ENCODE data around the gene MCM5. TPM values are rescaled to one million over a fixed set of nuclear protein-coding genes. Genes with fewer than 3 reads are reported as not detected.

Gene MCM5
- total RNA-seq, 2 donors from 2014 or later, result 155 to 179 TPM

DNA sequence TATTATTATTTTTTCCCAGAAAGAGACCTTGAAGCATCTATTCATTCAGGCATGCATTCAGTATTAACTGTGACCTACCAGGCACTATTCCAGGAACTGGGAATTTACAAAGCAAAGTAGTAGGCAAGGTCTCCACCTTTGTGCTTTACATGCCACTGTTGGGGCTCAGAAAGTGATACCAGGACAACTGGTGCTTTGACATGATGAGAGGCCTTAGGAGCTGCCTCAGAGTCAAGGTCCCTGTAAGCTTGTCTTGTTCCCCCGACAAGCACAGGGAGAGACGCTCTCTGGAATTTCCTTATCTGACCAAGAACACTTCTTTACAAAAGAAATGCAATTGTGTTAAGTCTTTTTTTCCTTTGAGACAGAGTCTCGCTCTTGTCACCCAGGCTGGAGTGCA, 21.3 kb upstream of the MCM5 start:
- peak; percentile 59 for DNase-seq
- H3K27ac Mint-ChIP-seq, result peak overlapping the region; percentile 91
- Histone ChIP-seq H3K4me1 (ENCODE audit: control insufficient read depth, insufficient read depth, low read length) (peaks cover 19% of the 10 kb centered on the region), H3K36me3 (ENCODE audit: control insufficient read depth, insufficient read depth, low read length) (peaks cover 4% of the 10 kb centered on the region), H3K9ac (ENCODE audit: extremely low read depth, low read length, poor library complexity, severe bottlenecking) (no peak overlapping the region), H3K4me3 (ENCODE audit: low read length) (no peak overlapping the region), H3K27me3 (ENCODE audit: control insufficient read depth, insufficient read depth, low read length, poor library complexity, severe bottlenecking) (peaks cover 10% of the 10 kb centered on the region), H3K27ac (ENCODE audit: low read depth, low read length) (no peak overlapping the region), H3K9me3 (ENCODE audit: control insufficient read depth, low read length) (no peaks in the 10 kb centered on the region)
- peaks cover 53% of the 10 kb centered on the region for H3K4me1 Mint-ChIP-seq
- TF ChIP-seq, protein P1, sequence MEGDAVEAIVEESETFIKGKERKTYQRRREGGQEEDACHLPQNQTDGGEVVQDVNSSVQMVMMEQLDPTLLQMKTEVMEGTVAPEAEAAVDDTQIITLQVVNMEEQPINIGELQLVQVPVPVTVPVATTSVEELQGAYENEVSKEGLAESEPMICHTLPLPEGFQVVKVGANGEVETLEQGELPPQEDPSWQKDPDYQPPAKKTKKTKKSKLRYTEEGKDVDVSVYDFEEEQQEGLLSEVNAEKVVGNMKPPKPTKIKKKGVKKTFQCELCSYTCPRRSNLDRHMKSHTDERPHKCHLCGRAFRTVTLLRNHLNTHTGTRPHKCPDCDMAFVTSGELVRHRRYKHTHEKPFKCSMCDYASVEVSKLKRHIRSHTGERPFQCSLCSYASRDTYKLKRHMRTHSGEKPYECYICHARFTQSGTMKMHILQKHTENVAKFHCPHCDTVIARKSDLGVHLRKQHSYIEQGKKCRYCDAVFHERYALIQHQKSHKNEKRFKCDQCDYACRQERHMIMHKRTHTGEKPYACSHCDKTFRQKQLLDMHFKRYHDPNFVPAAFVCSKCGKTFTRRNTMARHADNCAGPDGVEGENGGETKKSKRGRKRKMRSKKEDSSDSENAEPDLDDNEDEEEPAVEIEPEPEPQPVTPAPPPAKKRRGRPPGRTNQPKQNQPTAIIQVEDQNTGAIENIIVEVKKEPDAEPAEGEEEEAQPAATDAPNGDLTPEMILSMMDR (conservative IDR thresholded peaks at IDR 0.05), result no peak
- H3K27me3 Mint-ChIP-seq (ENCODE audit: insufficient read depth), result peaks cover 19% of the 10 kb centered on the region
- 72 to 82% methylated on average over 3 of the region's 3 CpGs for WGBS, 2 experiments (ENCODE audit: insufficient coverage in 1 of 2, insufficient read length in 1 of 2)
- no peaks in the 10 kb centered on the region for H3K9me3 Mint-ChIP-seq
- H3K4me3 Mint-ChIP-seq, result peak overlapping the region; percentile 56
- H3K36me3 Mint-ChIP-seq (ENCODE audit: low read depth), result peaks cover 7% of the 10 kb centered on the region

DNA sequence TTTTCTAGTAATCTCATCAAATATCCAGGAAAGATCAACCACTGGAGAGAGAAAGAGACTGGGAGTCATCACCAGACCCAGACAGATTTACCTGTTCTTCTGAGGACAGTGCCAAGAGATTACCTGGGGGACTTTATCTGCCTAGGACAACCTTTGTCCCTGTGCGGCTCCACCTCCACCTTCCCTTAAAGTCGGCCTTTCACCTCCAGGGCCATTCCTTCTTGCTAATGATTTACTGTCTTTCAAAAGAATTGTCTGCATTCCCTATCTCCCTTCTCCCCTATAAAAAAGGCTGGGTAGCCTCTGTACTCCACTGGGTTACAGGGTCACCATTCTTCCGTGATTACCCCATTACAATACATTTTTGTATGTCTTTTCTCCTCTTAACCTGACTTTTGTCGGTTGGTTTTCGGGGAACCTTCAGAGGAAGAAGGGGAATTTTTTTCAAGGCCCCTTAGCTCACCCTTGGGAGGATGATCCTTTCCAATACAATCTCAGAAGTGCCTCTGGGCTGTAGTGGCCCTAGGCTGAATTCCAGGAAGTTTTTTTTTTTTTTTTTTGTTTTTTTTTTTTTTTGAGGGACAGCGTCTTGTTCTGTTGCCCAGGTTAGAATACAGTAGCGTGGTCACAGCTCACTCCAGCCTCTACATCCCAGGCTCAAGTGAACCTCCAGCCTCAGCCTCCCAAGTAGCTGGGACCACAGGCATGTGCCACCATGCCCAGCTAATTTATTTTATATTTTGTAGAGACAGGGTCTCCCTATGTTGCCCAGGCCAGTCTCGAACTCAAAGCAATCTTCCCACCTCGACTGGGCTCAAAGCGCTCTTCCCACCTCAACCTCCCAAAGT, 20.6 kb upstream of the MCM5 start:
- H3K9ac ChIP-seq (ENCODE audit: extremely low read depth, low read length, poor library complexity, severe bottlenecking), result no peak overlapping the region
- Mint-ChIP-seq H3K27ac (peak overlapping the region; percentile 91), H3K9me3 (no peaks in the 10 kb centered on the region), H3K4me3 (peak overlapping the region; percentile 56), H3K36me3 (ENCODE audit: low read depth) (peaks cover 8% of the 10 kb centered on the region), H3K27me3 (ENCODE audit: insufficient read depth) (peaks cover 19% of the 10 kb centered on the region), H3K4me1 (peaks cover 53% of the 10 kb centered on the region)
- H3K27me3 ChIP-seq (ENCODE audit: control insufficient read depth, insufficient read depth, low read length, poor library complexity, severe bottlenecking), result peaks cover 10% of the 10 kb centered on the region
- 87% methylated on average over 5 to 10 of the region's 10 CpGs for WGBS, 2 experiments (ENCODE audit: insufficient coverage in 1 of 2, insufficient read length in 1 of 2)
- TF ChIP-seq, protein P1 (conservative IDR thresholded peaks at IDR 0.05), result no peak
- H3K4me3 ChIP-seq (ENCODE audit: low read length), result no peak overlapping the region
- H3K4me1 ChIP-seq (ENCODE audit: control insufficient read depth, insufficient read depth, low read length), result peaks cover 19% of the 10 kb centered on the region
- peaks cover 6% of the 10 kb centered on the region for H3K36me3 ChIP-seq (ENCODE audit: control insufficient read depth, insufficient read depth, low read length)
- peak; percentile 70 for DNase-seq
- H3K27ac ChIP-seq (ENCODE audit: low read depth, low read length), result peak overlapping the region; percentile 55
- no peaks in the 10 kb centered on the region for H3K9me3 ChIP-seq (ENCODE audit: control insufficient read depth, low read length)

DNA sequence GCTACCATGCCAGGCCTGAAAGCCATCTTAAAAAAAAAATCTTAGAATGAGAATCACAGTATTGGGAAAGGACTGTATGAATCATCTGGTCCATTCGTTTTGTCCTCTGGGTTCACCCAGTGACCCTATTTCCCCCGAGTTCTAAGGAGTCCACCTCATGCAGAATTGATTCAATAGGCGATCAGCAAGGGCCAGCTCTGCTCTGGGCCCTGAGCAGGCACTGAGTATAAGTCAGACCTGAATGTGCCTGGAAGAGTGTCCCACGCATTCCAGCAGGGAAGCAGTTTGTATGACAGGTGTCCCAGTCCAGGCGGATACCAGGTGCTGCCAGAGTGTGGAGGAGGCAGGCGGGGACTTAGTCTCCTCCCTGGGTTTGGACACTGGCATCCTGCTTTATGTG, 19.9 kb upstream of the MCM5 start:
- Mint-ChIP-seq H3K9me3 (no peaks in the 10 kb centered on the region), H3K4me3 (peak overlapping the region; percentile 56), H3K36me3 (ENCODE audit: low read depth) (peaks cover 11% of the 10 kb centered on the region), H3K27me3 (ENCODE audit: insufficient read depth) (peaks cover 19% of the 10 kb centered on the region), H3K27ac (peak overlapping the region; percentile 91), H3K4me1 (peaks cover 53% of the 10 kb centered on the region)
- no peak overlapping the region for H3K27ac ChIP-seq (ENCODE audit: low read depth, low read length)
- TF ChIP-seq, protein P1 (conservative IDR thresholded peaks at IDR 0.05), result no peak
- peaks cover 10% of the 10 kb centered on the region for H3K27me3 ChIP-seq (ENCODE audit: control insufficient read depth, insufficient read depth, low read length, poor library complexity, severe bottlenecking)
- DNase-seq, result no peak
- peaks cover 6% of the 10 kb centered on the region for H3K36me3 ChIP-seq (ENCODE audit: control insufficient read depth, insufficient read depth, low read length)
- WGBS, 2 experiments (ENCODE audit: insufficient coverage in 1 of 2, insufficient read length in 1 of 2), result 93% methylated on average over 5 to 6 of the region's 6 CpGs
- H3K9me3 ChIP-seq (ENCODE audit: control insufficient read depth, low read length), result no peaks in the 10 kb centered on the region
- no peak overlapping the region for H3K9ac ChIP-seq (ENCODE audit: extremely low read depth, low read length, poor library complexity, severe bottlenecking)
- H3K4me3 ChIP-seq (ENCODE audit: low read length), result no peak overlapping the region
- peaks cover 19% of the 10 kb centered on the region for H3K4me1 ChIP-seq (ENCODE audit: control insufficient read depth, insufficient read depth, low read length)
